IPS-18c (cell line): Measurements from ENCODE around the gene KDM4F.

Experiments
- H3K4me3 ChIP-seq: 2 replicates; pipeline ENCODE4 v1.7.0; 2013; ENCODE audit warnings: low read depth, mild to moderate bottlenecking, low read length, moderate library complexity; ENCODE audit not compliant: insufficient read depth
- H3K9me3 ChIP-seq: one replicate; pipeline ENCODE4 v1.6.1; 2013; ENCODE audit warnings: mild to moderate bottlenecking, low read length, moderate library complexity; ENCODE audit not compliant: control insufficient read depth, insufficient read depth

The KDM4F gene

DNA sequence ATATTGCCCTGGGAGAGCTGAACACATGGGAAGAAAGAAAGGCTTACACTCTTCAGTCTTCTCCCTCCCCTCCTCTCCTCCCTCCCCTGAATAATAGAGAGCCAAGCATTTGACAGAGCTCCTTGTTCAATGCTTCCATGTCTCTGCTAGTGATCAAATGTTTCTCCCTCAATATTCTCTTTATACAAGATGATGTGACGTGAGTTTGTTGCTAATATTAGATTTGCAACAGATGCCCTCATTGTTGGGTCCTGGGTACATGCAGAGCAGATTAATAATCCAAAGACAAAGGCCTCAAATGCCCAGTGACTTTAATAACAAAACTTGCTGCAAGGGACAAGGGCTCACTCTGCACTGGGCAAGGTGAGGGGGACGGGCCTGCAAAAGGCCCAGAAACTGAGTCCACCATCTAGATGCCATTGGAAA is 33.4 kb downstream of the KDM4F start:
- H3K4me3 ChIP-seq, result no peak overlapping the region
- no peaks in the 10 kb centered on the region for H3K9me3 ChIP-seq

DNA sequence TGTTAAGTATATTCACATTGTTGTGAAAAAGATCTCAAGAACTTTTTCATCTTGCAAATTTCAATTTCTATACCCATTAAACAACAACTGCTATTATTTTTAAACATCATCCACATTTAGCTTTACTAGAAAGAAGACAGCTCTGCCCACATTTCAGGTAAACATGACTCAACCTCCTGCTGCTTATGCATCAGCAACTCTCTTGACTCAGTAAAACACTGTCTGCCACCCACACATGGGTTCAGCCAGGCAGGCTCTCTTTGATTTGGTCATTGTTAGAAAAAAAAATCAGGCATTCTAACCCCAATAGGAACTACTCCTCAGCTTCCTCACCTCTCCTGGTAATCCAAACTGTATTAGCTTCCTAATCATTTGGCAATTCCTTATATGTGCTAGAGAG is 35.3 kb downstream of the KDM4F start:
- no peak overlapping the region for H3K4me3 ChIP-seq
- no peaks in the 10 kb centered on the region for H3K9me3 ChIP-seq

DNA sequence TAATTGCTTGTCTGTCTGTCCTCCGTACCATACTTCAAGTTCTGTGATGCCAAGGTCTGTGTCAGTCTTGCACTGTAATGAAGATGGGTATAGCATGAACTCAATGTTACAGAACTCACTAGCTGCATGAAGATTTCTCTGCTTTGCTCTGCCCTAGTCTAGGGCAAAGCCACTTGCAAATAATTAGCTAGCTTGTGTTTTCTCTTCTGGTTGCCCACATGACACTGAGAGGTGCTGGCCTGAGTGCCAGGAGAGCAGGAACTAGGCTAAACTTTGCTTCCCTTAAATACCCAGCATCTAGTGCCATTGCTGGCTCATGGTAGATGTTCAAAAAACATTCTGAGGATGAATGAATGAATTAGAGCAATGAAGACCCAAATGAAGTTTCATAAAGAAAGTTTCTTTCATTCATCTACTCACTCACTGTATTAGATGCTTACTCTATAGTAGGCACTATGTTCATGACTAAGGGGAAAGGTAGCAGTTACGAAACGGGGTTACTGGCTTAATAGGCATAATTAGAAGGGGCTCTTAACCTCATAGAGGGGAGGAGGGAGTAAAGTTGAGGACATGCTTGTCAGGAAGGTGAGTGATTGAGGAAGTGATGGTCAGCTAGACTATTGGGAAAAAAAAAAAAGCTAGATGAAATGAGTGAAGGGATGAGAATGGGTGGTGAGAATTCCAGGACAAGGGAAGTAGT is 36.0 kb downstream of the KDM4F start:
- no peak overlapping the region for H3K4me3 ChIP-seq
- no peaks in the 10 kb centered on the region for H3K9me3 ChIP-seq

DNA sequence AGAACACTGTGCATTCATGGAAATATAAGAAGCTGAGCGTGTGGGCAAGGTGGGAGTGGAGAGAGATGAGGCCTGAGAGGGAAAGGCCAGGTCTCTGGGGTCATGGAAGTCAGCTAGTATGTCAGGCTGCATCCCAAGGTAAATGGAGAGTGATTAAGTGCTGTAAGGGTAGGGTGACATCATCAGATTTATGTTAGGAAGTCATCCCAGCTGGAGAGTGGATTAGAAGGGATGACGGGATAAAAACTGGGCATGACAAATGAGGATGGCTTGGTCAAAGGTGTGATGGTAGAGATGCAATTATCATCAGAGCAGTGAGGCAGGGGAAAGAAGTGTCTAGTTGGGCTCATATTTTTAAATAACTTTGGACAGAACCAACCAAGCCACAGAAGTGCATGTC is 36.9 kb downstream of the KDM4F start:
- H3K9me3 ChIP-seq, result no peaks in the 10 kb centered on the region

DNA sequence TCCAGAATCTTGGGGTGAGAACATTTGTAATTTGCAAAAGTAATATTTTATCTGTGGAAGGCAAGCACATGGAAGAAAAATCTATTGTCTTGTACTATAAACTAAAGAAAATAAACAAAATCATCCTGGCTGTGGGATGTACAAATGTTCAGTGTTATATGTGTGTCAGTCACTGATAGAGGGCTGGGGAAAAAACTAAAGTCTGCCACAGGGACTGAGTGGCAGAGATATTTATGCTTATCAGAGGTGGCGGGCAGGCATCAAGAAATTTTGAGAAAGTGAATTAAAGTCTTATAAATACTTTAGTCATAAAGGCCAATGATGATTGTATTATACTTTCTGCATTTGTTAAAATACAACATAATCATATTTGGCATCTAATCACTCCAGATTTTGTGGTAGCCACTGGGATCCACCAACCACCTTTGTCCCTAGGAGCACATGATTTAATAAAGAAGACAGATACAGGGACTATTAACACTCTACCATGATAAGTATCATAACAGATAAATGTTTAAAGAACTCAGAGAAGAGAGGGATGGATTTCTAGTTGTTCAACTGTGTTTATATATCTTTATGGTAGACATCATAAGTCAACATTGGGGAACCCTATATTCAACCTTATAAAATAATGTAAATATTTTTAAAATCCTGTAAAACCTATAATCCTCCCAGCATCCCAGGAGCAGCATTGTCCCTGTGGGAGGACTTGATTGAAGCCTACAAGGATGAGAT is 37.8 kb downstream of the KDM4F start:
- Histone ChIP-seq H3K4me3 (no peak overlapping the region), H3K9me3 (no peaks in the 10 kb centered on the region)

More for the DNA sequence above, 36.9 kb downstream of the KDM4F start:
- no peak overlapping the region for H3K4me3 ChIP-seq

DNA sequence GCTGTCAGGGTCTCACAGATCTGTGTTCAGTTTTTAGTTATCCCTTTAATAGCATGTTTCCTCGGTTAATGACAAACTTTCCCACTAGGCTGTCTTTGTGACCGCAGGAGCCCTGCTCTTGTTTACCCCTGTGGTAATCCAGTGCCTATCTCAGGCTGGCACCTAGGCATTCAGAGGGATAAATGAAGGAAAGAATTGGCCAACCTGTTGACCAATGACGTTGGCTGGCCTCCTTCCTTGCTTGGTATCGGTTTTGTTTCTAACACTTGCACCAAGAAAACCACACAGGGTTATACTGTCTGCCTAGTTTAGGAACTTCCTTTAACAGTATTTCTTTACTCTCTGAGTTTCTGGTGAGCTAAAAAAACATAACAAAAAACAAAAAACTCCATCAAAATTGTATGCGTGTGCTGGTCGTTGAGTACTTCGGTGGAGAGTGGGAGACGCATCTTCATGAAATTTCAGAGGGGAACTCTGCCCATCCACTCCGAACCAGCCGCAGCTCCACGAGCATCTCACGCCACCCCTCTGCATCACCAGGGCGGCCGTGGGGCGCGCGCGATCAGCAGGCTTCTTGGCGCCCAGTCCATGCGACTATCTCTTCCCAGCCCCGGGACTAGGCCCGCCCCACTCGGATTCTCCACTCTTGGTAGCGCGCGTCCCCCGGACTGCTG is 39.9 kb downstream of the KDM4F start:
- Histone ChIP-seq H3K9me3 (no peaks in the 10 kb centered on the region), H3K4me3 (peak overlapping the region; percentile 79)

DNA sequence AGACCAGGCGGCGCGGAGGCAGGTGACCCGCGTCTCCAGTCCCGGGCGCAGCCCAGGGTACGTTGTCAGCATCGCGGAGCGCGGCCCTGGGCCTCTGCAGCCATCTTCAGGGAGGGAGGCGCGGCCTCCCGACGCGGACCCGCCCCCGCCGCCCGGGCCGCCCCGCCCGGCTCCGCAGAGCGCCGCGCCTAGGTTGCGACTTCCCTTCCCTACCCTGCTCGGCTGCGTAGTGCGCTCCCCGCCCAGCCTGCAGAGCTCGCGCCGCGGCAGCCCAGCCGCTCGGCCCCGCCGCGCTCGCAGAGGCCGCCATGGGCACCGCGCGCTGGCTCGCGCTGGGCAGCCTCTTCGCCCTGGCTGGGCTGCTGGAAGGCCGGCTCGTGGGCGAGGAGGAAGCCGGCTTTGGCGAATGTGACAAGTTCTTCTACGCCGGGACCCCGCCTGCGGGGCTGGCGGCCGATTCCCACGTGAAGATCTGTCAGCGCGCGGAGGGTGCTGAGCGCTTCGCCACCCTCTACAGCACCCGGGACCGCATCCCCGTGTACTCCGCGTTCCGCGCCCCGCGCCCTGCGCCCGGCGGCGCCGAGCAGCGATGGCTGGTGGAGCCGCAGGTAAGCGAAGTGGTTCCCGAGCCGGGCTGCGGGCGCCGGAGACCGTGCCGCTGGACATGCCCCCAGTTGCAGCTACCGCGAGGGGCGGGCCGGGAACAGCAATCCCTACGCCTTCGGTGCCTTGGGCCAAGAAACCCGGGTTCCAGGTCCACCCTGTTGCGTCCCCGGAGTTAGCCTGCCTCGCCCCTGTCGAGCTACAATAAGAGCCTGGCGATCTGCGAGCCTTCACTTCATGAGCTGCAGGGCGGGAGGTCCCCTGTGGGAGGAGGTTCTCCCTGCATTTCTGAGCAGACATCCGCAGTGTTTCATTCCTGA is 40.7 kb downstream of the KDM4F start, which contains the start of gene ENDOD1:
TSS of gene ENDOD1 (plus strand) at position 227 of the 923 bp plus-strand sequence. CDS start at position 309, 82 bp downstream.
- Histone ChIP-seq H3K9me3 (no peaks in the 10 kb centered on the region), H3K4me3 (peak within 1 kb of the TSS; percentile 79)

DNA sequence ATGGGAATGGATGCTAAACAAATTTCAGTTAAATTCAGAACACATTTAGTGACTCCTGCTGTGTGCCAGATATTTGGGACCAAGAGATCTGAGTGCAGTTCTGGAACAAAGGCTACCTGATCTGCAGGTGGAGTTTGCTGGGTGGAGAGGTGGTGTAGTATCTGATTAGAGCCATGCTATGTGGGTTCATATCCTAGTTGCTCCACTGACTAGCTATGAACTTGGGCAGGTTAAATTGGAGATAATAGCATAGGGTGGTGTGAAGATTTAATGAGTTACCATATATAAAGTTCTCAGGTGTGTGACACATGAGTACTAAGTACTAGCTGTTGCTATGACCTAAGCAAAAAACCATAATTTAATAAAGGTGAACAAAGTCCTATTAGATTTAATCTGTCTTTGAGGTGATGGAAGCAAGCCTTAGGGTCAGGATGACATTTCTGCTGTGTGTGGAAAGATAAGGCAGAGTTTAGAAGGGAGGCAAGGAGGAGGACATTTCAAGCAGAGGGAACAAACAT is 42.5 kb downstream of the KDM4F start:
- no peak overlapping the region for H3K4me3 ChIP-seq
- no peaks in the 10 kb centered on the region for H3K9me3 ChIP-seq

DNA sequence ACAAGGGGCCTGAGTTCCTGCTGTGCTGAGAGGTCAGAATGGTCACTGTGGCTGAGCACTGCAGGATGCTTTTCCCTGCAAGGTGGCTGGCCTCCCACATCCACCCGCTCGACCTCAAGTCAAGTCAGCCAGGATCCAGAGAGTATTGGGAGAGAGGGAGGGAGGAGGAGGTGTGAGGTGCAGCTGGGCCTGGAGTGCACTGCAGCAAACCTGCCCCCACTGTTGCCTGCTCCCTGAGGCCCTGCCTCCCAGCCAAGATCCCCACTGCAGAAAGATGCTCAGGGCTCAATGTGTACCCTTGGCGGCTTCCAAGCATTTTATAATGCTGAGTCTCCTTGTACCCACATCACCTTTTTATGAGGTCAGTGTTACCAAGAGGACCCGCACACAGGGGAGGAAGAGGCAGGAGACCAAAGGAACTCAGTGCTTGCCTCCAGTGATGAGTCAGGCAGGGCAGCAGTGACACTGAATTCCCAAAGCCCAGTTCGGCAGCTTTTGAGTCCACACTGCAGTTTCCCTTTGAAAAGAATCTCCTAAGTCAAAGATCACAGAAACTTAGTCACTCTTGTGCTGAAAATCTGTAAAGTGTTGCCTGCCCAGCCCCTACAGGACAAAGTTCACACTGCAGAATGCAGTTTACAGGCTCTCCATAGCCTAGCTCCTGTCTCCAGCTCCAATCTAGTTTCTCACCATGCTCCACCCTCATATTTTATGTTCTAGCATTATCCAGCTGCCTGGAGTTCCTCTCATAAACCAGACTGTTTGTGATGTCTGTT is 43.5 kb downstream of the KDM4F start:
- Histone ChIP-seq H3K4me3 (no peak overlapping the region), H3K9me3 (no peaks in the 10 kb centered on the region)

DNA sequence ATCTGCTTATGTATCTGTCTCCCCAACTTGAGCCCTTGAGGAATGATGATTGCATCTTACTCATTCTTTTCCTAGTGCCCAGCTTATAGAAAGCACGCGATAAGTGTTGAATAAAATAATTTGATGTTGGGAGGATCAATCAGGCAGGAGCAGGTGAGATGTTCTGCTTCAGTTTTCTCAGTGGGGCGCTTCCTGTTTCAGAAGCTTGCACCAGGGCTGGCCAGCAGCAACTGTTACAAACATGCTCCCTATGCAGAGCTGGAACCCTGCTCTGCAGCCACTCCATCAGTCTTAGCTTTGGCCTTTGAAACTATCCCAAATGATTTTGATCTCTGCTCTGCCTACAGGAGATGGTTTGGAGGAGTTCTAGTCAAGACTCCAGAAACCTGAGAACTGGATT is 44.3 kb downstream of the KDM4F start:
- H3K9me3 ChIP-seq, result no peaks in the 10 kb centered on the region
- H3K4me3 ChIP-seq, result no peak overlapping the region

DNA sequence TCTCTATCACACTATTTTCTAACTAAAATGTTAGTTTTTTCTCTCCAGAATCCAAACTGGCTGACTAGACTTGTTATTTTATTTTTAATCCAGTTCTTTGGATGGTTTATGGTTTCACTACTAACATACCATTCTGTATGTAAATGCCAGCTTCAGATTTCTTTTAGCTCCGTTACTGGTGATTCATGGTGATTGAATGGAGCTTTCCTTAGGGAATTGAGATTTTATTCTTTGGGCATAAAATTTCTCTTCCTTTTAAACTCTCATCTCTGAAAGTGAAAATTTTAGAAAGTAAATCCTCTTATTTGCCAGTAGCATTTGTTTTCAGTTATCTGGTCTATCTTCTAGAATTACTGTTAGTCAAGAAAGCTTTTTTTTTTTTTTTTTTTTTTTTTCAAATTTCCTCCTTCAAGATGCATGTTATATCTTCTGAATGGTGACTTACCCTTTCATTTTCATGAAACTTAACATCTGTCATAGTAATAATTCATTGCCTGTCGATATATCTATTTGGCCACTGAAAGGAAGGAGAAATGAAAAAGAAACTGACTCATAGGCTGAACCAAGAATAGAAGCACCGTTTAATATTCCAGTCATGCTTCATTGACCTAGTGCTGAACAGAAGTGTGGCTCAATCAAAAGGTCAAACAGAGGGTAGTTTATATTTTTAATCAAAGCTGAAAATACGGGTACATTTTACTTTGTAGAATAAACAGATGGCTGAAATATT is 46.8 kb downstream of the KDM4F start:
- Histone ChIP-seq H3K4me3 (no peak overlapping the region), H3K9me3 (no peaks in the 10 kb centered on the region)

DNA sequence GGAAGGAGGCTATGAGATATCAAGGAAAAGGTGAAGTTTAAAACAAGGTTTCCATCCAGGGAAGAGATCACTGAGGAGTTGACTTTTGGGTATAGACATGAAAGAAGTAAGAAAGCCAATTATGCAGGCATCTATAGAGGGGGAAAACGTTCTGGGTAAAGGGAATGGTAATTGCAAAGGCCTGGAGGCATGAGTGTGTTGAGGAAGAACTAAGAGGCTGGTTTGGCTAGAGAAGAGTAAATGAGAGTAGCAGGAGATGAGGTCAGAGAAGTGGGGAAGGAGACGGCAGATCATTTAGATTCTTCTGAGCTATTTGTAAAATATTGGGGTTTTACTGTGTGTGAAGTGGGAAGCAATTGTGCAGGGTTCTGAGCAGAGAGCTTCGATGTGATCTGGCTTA is 48.0 kb downstream of the KDM4F start:
- H3K4me3 ChIP-seq, result no peak overlapping the region
- H3K9me3 ChIP-seq, result no peaks in the 10 kb centered on the region

DNA sequence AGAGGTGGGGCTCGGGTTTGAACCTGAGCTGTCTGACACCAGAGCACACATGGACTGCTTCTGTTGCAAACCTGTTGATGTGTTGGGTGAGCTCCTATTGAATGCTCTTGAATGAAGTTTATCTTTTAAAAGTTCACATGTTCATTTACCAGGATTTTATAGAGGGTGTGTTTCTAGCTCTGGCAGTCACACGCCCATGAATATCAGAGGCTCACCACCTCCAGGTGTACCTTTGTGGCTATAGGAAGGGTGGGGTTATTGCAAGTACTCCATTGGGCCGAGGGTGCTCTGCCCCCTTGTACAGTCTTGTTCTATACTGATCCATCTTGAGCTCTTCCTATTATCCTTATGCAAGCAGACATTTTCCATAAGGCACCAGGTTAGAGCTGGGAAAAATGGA is 49.6 kb downstream of the KDM4F start:
- Histone ChIP-seq H3K4me3 (no peak overlapping the region), H3K9me3 (no peaks in the 10 kb centered on the region)

DNA sequence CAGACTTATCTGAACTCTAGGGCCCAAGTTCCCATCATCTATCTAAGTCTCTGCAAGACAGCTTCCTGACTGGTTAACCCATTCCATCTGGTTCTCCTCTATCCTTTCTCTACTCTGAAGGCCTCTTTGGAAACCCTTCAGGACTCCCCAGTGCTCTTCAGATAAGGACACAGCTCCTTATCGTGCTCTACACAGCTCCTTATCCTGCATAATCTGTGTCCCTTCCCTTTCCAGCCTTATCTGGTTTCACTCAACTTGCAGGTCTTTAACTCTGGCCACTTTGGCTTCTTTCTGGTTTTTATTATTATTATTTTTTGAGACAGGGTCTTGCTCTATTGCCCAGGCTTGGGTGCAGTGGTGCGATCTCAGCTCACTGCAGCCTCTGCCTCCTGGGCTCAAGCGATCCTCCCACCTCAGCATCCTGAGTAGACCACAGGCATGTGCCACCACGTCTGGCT is 51.0 kb downstream of the KDM4F start:
- H3K9me3 ChIP-seq, result no peaks in the 10 kb centered on the region
- no peak overlapping the region for H3K4me3 ChIP-seq
